Measurements from ENCODE around the gene FARP1. TPM values are rescaled to one million over a fixed set of nuclear protein-coding genes. Genes with fewer than 3 reads are reported as not detected.

FARP1 gene
- total RNA-seq, 1 experiment from 2014 or later, result 96.6 TPM

DNA sequence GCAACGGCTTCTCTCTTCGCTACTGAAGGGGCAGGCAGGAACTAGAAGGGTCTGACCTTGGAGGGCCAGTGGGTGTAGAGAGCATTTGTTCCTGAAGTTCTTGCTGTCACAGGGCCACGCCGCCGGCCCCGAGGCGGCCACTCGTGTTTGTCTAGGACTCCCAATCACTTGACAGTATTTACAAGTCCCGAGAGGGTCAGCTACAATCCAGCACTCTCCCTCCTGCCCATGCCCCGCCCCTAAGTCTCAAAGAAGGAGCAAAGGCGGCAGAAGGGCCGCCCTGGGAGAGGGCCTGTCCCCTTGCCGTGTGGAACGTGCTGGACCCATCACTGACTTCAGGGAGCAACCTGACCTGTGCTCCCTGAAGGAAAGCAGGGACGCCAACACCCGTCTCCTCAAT, 315.5 kb downstream of the FARP1 start:
- Mint-ChIP-seq H3K27me3 (ENCODE audit: low read depth) (no peaks in the 10 kb centered on the region), H3K4me3 (no peak overlapping the region), H3K9me3 (no peaks in the 10 kb centered on the region), H3K4me1 (peaks cover 9% of the 10 kb centered on the region), H3K36me3 (peaks cover 59% of the 10 kb centered on the region), H3K27ac (no peak overlapping the region)
- ATAC-seq (no peak), DNase-seq (ENCODE audit: low spot score) (no peak)
- POLR2A ChIA-PET, result no interaction called here
- CTCF ChIA-PET, result interaction anchor here (2.1 kb wide), 1 partner anchor 10 kb away, joined by 8 read pairs; no protein-coding TSS in a partner anchor
- TF ChIP-seq MYBL2 (CRISPR knock-in tag; IDR thresholded peaks at IDR 0.05) (no peak), OVOL2 (CRISPR knock-in tag; IDR thresholded peaks at IDR 0.05; ENCODE audit: borderline replicate concordance) (no peak)

DNA sequence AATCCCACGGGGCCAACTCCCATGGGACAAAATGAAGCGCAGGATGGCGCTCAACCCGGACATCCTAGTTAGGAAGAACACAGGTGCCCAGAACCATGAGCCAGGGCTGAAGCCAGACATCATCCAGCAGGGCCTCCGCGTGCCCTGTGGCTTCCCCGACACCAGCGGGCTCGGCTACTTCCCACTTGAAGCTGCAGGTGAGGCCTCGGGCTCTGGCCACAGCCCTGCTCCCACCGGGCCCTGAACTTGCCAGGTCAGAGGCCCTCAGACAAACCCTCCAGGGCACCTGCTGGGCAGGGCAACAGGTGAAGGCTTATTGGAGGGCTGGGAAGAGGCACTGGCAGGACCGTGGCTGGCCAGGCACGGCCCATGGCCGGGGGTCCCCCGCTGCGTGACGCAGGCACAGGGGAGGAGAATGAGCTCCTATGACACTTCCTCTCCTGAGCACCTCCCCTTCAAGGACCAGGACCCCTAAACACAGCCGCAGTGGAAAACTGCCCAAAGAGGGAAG, 316.3 kb downstream of the FARP1 start:
- peaks cover 63% of the 10 kb centered on the region for H3K36me3 Mint-ChIP-seq
- no peak for ATAC-seq
- POLR2A ChIA-PET, result no interaction called here
- no peaks in the 10 kb centered on the region for H3K27me3 Mint-ChIP-seq (ENCODE audit: low read depth)
- no peak for DNase-seq (ENCODE audit: low spot score)
- H3K4me3 Mint-ChIP-seq, result no peak overlapping the region
- TF ChIP-seq TEAD4 (CRISPR knock-in tag; IDR thresholded peaks at IDR 0.05) (no peak), HMGA2 (CRISPR knock-in tag; IDR thresholded peaks at IDR 0.05) (no peak), CREB1 (CRISPR knock-in tag; IDR thresholded peaks at IDR 0.05) (no peak), FOXK1 (CRISPR knock-in tag; IDR thresholded peaks at IDR 0.05) (no peak), ZNF263 (CRISPR knock-in tag; IDR thresholded peaks at IDR 0.05; ENCODE audit: low read depth) (no peak), ATF1 (CRISPR knock-in tag; IDR thresholded peaks at IDR 0.05) (no peak), PRRX2 (CRISPR knock-in tag; IDR thresholded peaks at IDR 0.05) (no peak), ZNF396 (CRISPR knock-in tag; IDR thresholded peaks at IDR 0.05; ENCODE audit: borderline replicate concordance) (no peak), ZBTB21 (CRISPR knock-in tag; IDR thresholded peaks at IDR 0.05; ENCODE audit: borderline replicate concordance) (no peak), NFE2L1 (CRISPR knock-in tag; IDR thresholded peaks at IDR 0.05) (no peak), NR3C1 (CRISPR knock-in tag; conservative IDR thresholded peaks at IDR 0.05; ENCODE audit: low read depth) (no peak)
- TF ChIP-seq, protein P1, sequence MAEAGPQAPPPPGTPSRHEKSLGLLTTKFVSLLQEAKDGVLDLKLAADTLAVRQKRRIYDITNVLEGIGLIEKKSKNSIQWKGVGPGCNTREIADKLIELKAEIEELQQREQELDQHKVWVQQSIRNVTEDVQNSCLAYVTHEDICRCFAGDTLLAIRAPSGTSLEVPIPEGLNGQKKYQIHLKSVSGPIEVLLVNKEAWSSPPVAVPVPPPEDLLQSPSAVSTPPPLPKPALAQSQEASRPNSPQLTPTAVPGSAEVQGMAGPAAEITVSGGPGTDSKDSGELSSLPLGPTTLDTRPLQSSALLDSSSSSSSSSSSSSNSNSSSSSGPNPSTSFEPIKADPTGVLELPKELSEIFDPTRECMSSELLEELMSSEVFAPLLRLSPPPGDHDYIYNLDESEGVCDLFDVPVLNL (CRISPR knock-in tag; IDR thresholded peaks at IDR 0.05; ENCODE audit: borderline replicate concordance, low read depth), result no peak
- TF ChIP-seq, protein P2, sequence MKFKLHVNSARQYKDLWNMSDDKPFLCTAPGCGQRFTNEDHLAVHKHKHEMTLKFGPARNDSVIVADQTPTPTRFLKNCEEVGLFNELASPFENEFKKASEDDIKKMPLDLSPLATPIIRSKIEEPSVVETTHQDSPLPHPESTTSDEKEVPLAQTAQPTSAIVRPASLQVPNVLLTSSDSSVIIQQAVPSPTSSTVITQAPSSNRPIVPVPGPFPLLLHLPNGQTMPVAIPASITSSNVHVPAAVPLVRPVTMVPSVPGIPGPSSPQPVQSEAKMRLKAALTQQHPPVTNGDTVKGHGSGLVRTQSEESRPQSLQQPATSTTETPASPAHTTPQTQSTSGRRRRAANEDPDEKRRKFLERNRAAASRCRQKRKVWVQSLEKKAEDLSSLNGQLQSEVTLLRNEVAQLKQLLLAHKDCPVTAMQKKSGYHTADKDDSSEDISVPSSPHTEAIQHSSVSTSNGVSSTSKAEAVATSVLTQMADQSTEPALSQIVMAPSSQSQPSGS (CRISPR knock-in tag; IDR thresholded peaks at IDR 0.05; ENCODE audit: borderline replicate concordance, low read depth), result no peak
- TF ChIP-seq, protein P3, sequence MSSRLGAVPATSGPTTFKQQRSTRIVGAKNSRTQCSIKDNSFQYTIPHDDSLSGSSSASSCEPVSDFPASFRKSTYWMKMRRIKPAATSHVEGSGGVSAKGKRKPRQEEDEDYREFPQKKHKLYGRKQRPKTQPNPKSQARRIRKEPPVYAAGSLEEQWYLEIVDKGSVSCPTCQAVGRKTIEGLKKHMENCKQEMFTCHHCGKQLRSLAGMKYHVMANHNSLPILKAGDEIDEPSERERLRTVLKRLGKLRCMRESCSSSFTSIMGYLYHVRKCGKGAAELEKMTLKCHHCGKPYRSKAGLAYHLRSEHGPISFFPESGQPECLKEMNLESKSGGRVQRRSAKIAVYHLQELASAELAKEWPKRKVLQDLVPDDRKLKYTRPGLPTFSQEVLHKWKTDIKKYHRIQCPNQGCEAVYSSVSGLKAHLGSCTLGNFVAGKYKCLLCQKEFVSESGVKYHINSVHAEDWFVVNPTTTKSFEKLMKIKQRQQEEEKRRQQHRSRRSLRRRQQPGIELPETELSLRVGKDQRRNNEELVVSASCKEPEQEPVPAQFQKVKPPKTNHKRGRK (CRISPR knock-in tag; IDR thresholded peaks at IDR 0.05; ENCODE audit: borderline replicate concordance), result no peak
- no peaks in the 10 kb centered on the region for H3K9me3 Mint-ChIP-seq
- CTCF ChIA-PET, result interaction anchor here (0.6 kb wide), 1 partner anchor 186 kb away, joined by 4 read pairs; no protein-coding TSS in a partner anchor
- H3K4me1 Mint-ChIP-seq, result peaks cover 9% of the 10 kb centered on the region
- peak overlapping the region; percentile 86; the same call in 1 of the 2 replicates for H3K27ac Mint-ChIP-seq

DNA sequence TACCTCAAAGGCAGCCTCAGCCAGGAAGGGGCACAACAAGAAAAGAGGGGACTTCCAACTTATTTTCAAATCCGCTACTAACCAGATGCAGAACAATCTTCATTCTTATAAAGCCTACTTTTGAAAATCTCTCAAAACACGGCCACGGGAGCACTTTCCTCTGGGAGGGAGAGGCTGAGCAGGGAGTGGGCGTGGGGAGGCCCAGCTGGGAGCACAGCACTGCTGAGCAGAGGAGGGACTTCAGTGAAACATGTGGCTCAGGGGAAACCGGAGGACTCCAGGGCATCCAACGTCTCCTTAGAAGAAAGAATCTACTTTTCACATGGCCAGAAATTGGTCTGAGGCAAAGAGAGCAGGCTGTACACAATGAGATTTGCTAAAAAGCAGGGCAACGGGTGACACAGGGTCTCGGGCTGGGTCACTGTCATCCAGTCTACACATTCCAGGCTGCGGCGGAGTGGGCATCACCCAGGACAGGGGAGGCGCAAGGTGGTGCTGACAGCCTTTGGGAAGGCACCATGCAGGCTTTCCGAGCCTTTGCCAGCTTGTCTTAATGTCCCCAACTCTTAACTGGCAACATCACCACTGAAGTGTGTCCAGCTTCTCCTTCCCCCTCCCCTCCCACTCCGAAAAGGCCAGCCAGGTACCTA, 317.0 kb downstream of the FARP1 start:
- Mint-ChIP-seq H3K36me3 (peaks cover 61% of the 10 kb centered on the region), H3K27me3 (ENCODE audit: low read depth) (no peaks in the 10 kb centered on the region), H3K4me1 (peaks cover 9% of the 10 kb centered on the region), H3K4me3 (no peak overlapping the region), H3K27ac (peak overlapping the region; percentile 86; the same call in 1 of the 2 replicates), H3K9me3 (no peaks in the 10 kb centered on the region)
- ATAC-seq (no peak), DNase-seq (ENCODE audit: low spot score) (no peak)
- ChIA-PET POLR2A (no interaction called here), CTCF (interaction anchor here (0.6 kb wide), 1 partner anchor 186 kb away, joined by 4 read pairs; no protein-coding TSS in a partner anchor)
- TF ChIP-seq, protein P1 (CRISPR knock-in tag; IDR thresholded peaks at IDR 0.05; ENCODE audit: borderline replicate concordance, low read depth), result no peak
- TF ChIP-seq ETV6 (CRISPR knock-in tag; IDR thresholded peaks at IDR 0.05) (no peak), TEAD1 (CRISPR knock-in tag; IDR thresholded peaks at IDR 0.05) (no peak), ZNF263 (CRISPR knock-in tag; IDR thresholded peaks at IDR 0.05; ENCODE audit: low read depth) (no peak), ZNF232 (CRISPR knock-in tag; IDR thresholded peaks at IDR 0.05) (no peak)
- TF ChIP-seq, protein P4, sequence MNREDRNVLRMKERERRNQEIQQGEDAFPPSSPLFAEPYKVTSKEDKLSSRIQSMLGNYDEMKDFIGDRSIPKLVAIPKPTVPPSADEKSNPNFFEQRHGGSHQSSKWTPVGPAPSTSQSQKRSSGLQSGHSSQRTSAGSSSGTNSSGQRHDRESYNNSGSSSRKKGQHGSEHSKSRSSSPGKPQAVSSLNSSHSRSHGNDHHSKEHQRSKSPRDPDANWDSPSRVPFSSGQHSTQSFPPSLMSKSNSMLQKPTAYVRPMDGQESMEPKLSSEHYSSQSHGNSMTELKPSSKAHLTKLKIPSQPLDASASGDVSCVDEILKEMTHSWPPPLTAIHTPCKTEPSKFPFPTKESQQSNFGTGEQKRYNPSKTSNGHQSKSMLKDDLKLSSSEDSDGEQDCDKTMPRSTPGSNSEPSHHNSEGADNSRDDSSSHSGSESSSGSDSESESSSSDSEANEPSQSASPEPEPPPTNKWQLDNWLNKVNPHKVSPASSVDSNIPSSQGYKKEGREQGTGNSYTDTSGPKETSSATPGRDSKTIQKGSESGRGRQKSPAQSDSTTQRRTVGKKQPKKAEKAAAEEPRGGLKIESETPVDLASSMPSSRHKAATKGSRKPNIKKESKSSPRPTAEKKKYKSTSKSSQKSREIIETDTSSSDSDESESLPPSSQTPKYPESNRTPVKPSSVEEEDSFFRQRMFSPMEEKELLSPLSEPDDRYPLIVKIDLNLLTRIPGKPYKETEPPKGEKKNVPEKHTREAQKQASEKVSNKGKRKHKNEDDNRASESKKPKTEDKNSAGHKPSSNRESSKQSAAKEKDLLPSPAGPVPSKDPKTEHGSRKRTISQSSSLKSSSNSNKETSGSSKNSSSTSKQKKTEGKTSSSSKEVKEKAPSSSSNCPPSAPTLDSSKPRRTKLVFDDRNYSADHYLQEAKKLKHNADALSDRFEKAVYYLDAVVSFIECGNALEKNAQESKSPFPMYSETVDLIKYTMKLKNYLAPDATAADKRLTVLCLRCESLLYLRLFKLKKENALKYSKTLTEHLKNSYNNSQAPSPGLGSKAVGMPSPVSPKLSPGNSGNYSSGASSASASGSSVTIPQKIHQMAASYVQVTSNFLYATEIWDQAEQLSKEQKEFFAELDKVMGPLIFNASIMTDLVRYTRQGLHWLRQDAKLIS (CRISPR knock-in tag; IDR thresholded peaks at IDR 0.05; ENCODE audit: borderline replicate concordance), result no peak
- TF ChIP-seq, protein P5, sequence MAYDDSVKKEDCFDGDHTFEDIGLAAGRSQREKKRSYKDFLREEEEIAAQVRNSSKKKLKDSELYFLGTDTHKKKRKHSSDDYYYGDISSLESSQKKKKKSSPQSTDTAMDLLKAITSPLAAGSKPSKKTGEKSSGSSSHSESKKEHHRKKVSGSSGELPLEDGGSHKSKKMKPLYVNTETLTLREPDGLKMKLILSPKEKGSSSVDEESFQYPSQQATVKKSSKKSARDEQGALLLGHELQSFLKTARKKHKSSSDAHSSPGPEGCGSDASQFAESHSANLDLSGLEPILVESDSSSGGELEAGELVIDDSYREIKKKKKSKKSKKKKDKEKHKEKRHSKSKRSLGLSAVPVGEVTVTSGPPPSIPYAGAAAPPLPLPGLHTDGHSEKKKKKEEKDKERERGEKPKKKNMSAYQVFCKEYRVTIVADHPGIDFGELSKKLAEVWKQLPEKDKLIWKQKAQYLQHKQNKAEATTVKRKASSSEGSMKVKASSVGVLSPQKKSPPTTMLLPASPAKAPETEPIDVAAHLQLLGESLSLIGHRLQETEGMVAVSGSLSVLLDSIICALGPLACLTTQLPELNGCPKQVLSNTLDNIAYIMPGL (CRISPR knock-in tag; IDR thresholded peaks at IDR 0.05), result no peak

Data from WTC11 (cell line).